Astrocyte (in vitro differentiated cells and primary cell): ENCODE results near the gene ST8SIA5. TPM values are rescaled to one million over a fixed set of nuclear protein-coding genes. Genes with fewer than 3 reads are reported as not detected.

Experiments
- DNase-seq: peaks from one replicate; pipeline ENCODE4 v3.0.0-alpha.2; 2010; ENCODE audit warnings: low read depth
- FAIRE-seq: peaks from 2 replicates; lab custom pipeline; 2011; peaks lifted over from hg19 to GRCh38; lab: Jason Lieb, UNC
- H2AFZ ChIP-seq: 2 replicates; pipeline ENCODE4 v1.6.0; 2012; ENCODE audit warnings: low read depth, low read length, inconsistent platforms
- H3K27ac ChIP-seq: 2 replicates; pipeline ENCODE4 v1.5.1; 2011; ENCODE audit warnings: low read depth, low read length, inconsistent platforms
- H3K27me3 ChIP-seq: 2 replicates; pipeline ENCODE4 v1.6.0; 2011; ENCODE audit warnings: low read length, inconsistent platforms; ENCODE audit not compliant: insufficient read depth
- H3K36me3 ChIP-seq: 2 replicates; pipeline ENCODE4 v1.5.1; 2011; ENCODE audit warnings: low read length, inconsistent platforms; ENCODE audit not compliant: insufficient read depth
- H3K4me1 ChIP-seq: 2 replicates; pipeline ENCODE4 v1.5.1; 2011; ENCODE audit warnings: low read length, inconsistent platforms; ENCODE audit not compliant: insufficient read depth
- H3K4me2 ChIP-seq: 2 replicates; pipeline ENCODE4 v1.6.0; 2012; ENCODE audit warnings: low read length, inconsistent platforms
- H3K4me3 ChIP-seq: 2 replicates; pipeline ENCODE4 v1.5.1; 2011; ENCODE audit warnings: low read depth, mild to moderate bottlenecking, low read length, inconsistent platforms; ENCODE audit not compliant: insufficient read depth
- H3K79me2 ChIP-seq: 2 replicates; pipeline ENCODE4 v1.6.0; 2012; ENCODE audit warnings: mild to moderate bottlenecking, low read length, inconsistent platforms; ENCODE audit not compliant: insufficient read depth
- H3K9ac ChIP-seq: 2 replicates; pipeline ENCODE4 v1.6.0; 2012; ENCODE audit warnings: mild to moderate bottlenecking, low read length, inconsistent platforms
- H3K9me3 ChIP-seq: 2 replicates; pipeline ENCODE4 v1.5.1; 2012; ENCODE audit warnings: low read depth, mild to moderate bottlenecking, low read length, inconsistent platforms; ENCODE audit not compliant: insufficient read depth
- H4K20me1 ChIP-seq: 2 replicates; pipeline ENCODE4 v1.6.0; 2012; ENCODE audit warnings: low read length, inconsistent platforms; ENCODE audit not compliant: insufficient read depth
- H3K27ac Mint-ChIP-seq: one replicate; pipeline ENCODE4 v1.8.0; 2021; ENCODE audit warnings: mild to moderate bottlenecking, mixed read lengths; ENCODE audit not compliant: unreplicated experiment
- H3K27me3 Mint-ChIP-seq: one replicate; pipeline ENCODE4 v1.8.0; 2021; ENCODE audit warnings: low read depth, mixed read lengths; ENCODE audit not compliant: unreplicated experiment
- H3K36me3 Mint-ChIP-seq: one replicate; pipeline ENCODE4 v1.8.0; 2021; ENCODE audit warnings: low read depth, mixed read lengths; ENCODE audit not compliant: unreplicated experiment
- H3K4me1 Mint-ChIP-seq: one replicate; pipeline ENCODE4 v1.8.0; 2021; ENCODE audit warnings: low read depth, mixed read lengths; ENCODE audit not compliant: unreplicated experiment
- H3K4me3 Mint-ChIP-seq: one replicate; pipeline ENCODE4 v1.8.0; 2021; ENCODE audit warnings: mild to moderate bottlenecking, moderate library complexity, mixed read lengths; ENCODE audit not compliant: unreplicated experiment
- H3K9me3 Mint-ChIP-seq: one replicate; pipeline ENCODE4 v1.8.0; 2021; ENCODE audit warnings: mild to moderate bottlenecking, mixed read lengths; ENCODE audit not compliant: unreplicated experiment
- EZH2 ChIP-seq: IDR thresholded peaks from 2 replicates; pipeline ENCODE4 v1.6.1; 2012; ENCODE audit warnings: mild to moderate bottlenecking, low read length, inconsistent platforms; ENCODE audit not compliant: insufficient read depth
- total RNA-seq: library from RNA; stranded (reverse); gene quantifications from 2 replicates; pipeline ENCODE4 v1.2.1, GENCODE V29; 2021
- TF ChIP-seq, protein P1 (sequence below): IDR thresholded peaks from 2 replicates; pipeline ENCODE4 v1.5.1; 2011; ENCODE audit warnings: low read depth, mild to moderate bottlenecking, inconsistent platforms, low read length, moderate library complexity; ENCODE audit not compliant: insufficient read depth

The ST8SIA5 gene
- total RNA-seq, 1 donor from 2014 or later: 0.36 TPM

DNA sequence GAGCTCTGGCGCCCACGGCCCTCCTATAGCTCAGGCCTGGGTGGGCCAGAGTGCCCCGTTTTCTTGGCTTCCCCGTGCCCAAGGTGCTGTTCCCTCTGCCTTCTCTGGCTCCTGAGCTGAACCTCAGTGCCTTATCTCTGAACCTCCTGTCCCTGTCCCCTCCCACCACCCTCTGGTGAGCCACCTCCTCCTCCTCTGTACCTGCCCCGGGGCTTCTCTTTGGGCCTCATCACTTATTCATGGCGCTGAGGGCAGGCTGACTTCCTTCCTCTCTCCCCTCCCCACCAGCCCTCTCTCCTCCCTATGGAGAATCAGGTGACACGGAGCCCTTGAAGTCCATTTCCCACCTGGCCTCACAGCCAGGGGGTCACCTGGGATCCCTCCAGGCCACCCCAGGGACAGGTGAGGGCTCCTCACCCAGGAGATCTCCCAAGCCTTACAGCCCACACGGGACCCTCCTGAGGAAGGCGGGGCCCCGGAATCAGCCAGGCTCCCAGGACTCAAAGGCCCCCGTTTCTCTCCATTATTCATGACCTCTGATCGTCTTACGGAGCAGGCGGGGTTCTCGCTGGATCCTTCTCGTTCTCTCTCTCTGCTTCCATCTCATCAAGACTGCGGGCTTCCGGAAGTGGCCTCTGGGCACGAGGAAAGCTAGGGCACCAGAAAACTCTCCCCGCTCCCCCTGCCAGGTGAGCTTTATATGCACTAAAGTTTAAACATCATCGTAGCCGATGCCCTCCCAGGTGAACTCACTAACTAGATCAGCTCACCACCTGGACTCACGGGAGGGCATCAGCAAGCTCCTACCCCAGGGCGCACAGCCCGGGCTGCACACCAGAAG lies 99.5 kb downstream of the ST8SIA5 start, which contains the start of gene LOXHD1:
Gene LOXHD1, minus strand, starts transcription at position 106 of the 841 bp plus-strand sequence. CDS start 187 bp downstream, outside the sequence.
- H3K79me2 ChIP-seq: no peaks in the 10 kb centered on the region
- H2AFZ ChIP-seq: peak within 1 kb of the TSS; percentile 32
- TF ChIP-seq, protein P1, sequence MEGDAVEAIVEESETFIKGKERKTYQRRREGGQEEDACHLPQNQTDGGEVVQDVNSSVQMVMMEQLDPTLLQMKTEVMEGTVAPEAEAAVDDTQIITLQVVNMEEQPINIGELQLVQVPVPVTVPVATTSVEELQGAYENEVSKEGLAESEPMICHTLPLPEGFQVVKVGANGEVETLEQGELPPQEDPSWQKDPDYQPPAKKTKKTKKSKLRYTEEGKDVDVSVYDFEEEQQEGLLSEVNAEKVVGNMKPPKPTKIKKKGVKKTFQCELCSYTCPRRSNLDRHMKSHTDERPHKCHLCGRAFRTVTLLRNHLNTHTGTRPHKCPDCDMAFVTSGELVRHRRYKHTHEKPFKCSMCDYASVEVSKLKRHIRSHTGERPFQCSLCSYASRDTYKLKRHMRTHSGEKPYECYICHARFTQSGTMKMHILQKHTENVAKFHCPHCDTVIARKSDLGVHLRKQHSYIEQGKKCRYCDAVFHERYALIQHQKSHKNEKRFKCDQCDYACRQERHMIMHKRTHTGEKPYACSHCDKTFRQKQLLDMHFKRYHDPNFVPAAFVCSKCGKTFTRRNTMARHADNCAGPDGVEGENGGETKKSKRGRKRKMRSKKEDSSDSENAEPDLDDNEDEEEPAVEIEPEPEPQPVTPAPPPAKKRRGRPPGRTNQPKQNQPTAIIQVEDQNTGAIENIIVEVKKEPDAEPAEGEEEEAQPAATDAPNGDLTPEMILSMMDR: no peak
- TF ChIP-seq EZH2: no peak
- H3K36me3 ChIP-seq: no peaks in the 10 kb centered on the region
- H3K9me3 ChIP-seq: no peaks in the 10 kb centered on the region
- H3K4me3 ChIP-seq: no peak within 1 kb of the TSS
- H3K4me1 ChIP-seq: no peaks in the 10 kb centered on the region
- no peak within 1 kb of the TSS for H3K27ac ChIP-seq
- H3K27me3 Mint-ChIP-seq: peaks cover 14% of the 10 kb centered on the region
- H3K27ac Mint-ChIP-seq: no peak within 1 kb of the TSS
- no peak within 1 kb of the TSS for H3K4me2 ChIP-seq
- DNase-seq: no peak
- no peak for FAIRE-seq
- H3K9ac ChIP-seq: no peak within 1 kb of the TSS
- no peaks in the 10 kb centered on the region for H3K27me3 ChIP-seq
- no peaks in the 10 kb centered on the region for H4K20me1 ChIP-seq
- H3K4me1 Mint-ChIP-seq: no peaks in the 10 kb centered on the region
- no peaks in the 10 kb centered on the region for H3K36me3 Mint-ChIP-seq
- peaks cover 2% of the 10 kb centered on the region for H3K9me3 Mint-ChIP-seq
- H3K4me3 Mint-ChIP-seq: no peak within 1 kb of the TSS

DNA sequence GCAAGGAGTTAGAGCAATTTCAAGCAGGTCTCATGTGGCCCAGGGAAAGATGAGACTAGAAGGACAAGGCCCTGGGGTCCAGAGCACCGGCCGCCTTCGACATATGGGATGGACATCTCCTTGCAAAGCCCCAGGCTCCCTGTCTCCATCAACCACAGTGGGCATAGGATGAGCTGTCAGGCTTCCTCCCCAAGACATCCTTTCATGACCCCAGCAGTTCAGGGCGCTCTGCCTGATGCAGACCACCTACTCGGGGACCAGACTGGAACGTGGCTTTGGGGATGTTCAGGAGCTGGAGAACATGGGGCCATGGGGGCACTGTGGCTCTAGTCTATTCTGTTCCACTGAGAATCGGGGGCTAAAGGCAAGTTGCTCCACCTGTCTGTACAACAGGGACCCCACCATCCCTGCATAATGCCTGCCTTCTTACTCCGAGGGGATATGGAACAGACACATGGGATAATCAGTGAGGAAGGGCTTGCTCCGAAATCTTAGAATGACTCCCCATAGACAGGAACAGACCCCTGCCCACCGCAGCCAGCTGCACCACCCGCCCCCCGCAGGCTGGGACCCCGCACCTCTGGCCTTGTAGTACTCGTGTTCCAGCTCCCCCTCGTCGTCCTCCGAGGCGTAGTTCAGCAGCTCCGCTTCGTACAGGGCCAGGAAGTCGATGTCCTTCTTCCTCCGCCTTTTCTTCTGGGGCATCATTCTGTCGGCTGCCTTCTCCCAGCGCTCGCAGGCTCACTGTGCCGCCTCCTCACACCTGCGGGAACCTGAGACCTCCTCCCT lies 100.3 kb downstream of the ST8SIA5 start:
- no peak overlapping the region for H3K27ac ChIP-seq
- H3K4me2 ChIP-seq: no peak overlapping the region
- Mint-ChIP-seq H3K36me3 (no peaks in the 10 kb centered on the region), H3K27ac (no peak overlapping the region), H3K4me1 (no peaks in the 10 kb centered on the region), H3K9me3 (peaks cover 2% of the 10 kb centered on the region), H3K4me3 (no peak overlapping the region), H3K27me3 (peaks cover 14% of the 10 kb centered on the region)
- H3K36me3 ChIP-seq: no peaks in the 10 kb centered on the region
- H3K27me3 ChIP-seq: peaks cover under 1% of the 10 kb centered on the region
- no peak overlapping the region for H3K4me3 ChIP-seq
- FAIRE-seq (no peak), DNase-seq (no peak)
- no peaks in the 10 kb centered on the region for H3K9me3 ChIP-seq
- no peaks in the 10 kb centered on the region for H4K20me1 ChIP-seq
- no peak overlapping the region for H2AFZ ChIP-seq
- TF ChIP-seq, protein P1: no peak
- TF ChIP-seq EZH2: no peak
- H3K79me2 ChIP-seq: no peaks in the 10 kb centered on the region
- no peaks in the 10 kb centered on the region for H3K4me1 ChIP-seq
- no peak overlapping the region for H3K9ac ChIP-seq
